HG02763 (cell line): ENCODE results near the gene TBX6.
"Not testable (repeated sequence)": the region's sequence is repeated elsewhere in the genome, so short reads cannot be mapped to it uniquely, and the experiment has no call there.

Experiments
- ATAC-seq: cut with Tn5 transposase; IDR thresholded peaks from one replicate; pipeline ENCODE4 v1.9.1; 2021; ENCODE audit warnings: mild to moderate bottlenecking, moderate library complexity; ENCODE audit not compliant: unreplicated experiment

The TBX6 gene

GRCh38 chr16:30066761-30067583 lies 24.8 kb downstream of the TBX6 start:
- ATAC-seq = no peak

DNA sequence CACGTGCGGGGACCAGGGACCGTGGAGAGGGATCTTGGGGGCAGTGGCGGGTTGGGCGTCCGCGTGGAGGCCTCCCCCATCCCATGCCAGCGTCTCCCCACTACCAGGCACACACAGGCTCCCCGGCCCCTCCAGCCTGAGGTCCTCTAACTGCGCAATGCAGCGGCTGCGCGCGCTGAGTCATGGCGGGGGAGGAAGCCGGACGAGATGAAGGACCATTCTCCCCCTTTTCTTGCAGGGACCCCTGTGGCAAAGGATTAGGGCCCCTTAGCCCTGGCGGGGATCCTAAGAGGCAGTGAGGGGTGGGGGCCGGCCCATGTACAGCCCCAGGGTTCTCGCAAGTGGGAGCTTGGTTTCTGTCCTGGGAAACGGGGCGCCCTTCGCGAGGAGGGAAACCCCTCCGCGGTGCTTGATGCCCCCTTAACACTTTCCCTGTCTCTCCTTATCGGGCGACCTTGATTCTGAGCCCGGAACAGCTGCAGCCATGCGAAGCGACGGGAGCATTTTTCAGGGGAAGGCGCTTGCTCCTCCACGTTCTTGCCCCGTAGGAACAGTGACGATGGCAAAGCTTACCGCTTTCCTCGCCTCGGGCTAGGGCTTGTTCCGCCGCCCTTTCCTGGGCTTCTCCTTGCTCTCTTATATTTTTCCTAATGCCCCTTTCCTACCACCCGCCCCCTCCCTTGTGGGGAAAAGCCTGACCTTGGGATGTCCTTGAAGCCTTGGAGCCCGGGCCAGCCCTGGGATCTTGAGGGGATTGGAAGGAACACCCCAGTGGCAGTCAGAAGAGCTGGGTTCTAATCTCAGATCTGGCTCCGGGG lies 25.6 kb downstream of the TBX6 start:
- no peak for ATAC-seq

- peak; percentile 76 for ATAC-seq
Measured at GRCh38 chr16:30065102-30065942, 26.4 kb downstream of the TBX6 start, which contains the start of gene ALDOA. Gene ALDOA (plus strand): TSS chr16:30065760. CDS start chr16:30066898, 1,138 bp downstream.

- ATAC-seq = no peak
Measured at GRCh38 chr16:30064729-30065101, 27.0 kb downstream of the TBX6 start.

DNA sequence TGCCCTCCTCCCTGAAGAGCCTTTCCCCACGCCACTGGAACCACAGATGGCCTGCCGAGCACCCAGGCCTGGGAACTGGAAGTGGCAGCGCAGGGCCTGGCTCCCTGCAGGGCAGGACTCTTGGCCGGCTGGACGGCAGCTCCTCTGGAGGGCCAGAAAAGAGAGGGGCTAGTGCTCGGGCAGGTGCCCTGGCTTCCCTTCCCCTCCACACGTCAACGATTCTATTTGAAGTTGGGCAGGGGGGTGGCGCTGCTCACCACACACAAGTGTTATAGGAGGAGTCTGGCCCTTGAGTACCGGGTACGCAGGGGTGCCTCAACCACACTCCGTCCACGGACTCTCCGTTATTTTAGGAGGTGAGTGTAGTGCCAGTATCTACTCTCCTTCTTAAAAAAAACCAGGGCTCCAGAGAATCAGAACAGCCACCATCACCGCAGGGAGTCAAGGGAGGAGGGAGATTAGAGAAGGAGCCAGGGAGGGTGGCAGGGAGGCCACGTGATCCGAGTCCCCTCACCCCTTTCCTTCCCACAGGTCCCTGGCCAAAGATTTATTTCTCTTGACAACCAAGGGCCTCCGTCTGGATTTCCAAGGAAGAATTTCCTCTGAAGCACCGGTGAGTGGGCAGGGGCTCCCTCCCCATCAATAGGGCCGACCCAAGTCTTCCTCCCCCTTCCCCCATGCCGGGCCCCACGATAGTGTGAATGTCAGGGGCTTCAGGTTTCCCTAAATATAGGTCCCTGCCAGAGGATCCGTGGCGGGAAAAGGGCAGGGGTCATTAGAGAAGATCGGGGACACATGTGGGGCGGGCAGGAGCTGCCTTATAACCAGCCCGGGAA lies 27.6 kb downstream of the TBX6 start:
- no peak for ATAC-seq

- ATAC-seq = no peak
Measured at GRCh38 chr16:30063278-30063892, 28.3 kb downstream of the TBX6 start.

GRCh38 chr16:30060836-30061554 lies 30.7 kb downstream of the TBX6 start:
- no peak for ATAC-seq

GRCh38 chr16:30060346-30060745 lies 31.4 kb downstream of the TBX6 start:
- ATAC-seq = no peak

DNA sequence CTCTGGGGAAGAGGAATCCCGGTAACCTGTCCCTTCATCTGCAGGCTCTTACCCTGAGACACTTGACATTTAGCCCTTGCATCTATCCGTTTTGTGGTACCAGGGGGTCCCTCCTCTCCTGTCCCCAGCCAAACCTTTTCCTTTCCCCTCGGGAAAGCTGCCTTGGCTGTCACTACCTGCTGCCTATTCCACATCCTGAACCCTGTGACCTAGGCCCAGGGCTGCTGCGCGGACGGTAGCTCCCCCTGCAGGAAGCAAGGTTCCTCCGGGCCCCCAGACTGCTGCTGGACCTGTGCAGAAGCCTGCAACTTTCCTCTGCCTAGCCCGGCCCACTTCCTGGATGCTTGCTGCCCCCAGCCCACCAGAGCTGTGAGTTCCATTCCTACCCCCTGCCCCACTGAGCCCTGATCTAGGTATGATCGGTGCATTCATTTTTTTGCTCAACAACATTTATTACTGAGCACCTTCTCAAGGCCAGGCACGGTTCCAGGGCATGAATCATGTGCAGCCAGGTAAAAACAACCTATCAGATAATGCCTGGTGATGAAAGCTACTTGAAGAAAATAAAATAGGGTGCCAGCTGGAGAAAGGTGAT lies 36.7 kb downstream of the TBX6 start:
- ATAC-seq = no peak

DNA sequence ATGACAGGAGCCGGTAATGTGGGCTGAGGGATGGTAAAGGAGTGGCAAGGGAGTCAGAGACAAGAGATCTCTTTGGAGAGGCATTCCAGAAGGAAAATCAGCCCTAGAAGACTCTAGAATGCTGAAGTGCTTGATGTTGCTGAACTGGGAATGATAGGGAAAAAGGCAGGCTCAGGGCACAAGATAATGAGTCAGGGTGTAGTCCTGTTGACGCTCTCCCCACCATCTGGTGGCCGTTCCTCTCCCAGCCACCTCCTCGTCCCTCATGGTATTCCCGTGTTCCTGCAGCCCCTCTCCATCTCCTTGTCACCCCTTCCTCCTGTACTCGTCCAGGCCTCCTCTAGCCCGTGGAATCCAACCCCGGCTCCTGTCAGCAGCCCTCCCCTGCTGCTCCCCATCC lies 37.3 kb downstream of the TBX6 start:
- ATAC-seq = no peak

DNA sequence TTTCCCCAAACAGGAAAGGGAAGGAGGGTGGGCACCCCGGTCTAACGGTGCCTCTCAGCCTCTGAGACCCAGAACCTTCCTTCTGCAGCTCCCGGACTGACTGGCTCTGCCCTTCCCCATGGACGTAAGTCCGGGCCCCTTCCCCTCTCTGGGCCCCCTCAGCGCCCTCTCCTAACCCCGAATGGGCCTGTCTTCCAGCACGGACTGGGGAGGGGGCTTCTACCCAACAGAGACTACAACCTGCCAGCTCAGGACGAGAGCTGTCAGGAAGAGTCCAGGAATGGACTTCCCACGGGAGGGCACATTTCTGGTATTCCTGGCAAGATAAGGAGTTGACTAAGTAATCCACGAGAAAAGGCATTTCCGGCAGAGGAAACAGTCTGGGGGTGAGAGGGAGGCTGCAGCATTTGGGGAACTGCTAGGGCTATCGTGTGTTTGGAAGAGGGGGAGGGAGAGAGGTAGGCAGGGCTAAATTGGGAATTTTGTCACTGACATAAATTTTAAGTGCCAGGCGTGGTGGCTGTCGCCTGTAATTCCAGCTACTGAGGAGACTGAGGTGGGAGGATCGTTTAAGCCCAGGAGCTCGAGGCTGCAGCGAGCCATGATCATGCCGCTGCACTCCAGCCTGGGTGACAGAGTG lies 38.2 kb downstream of the TBX6 start:
- ATAC-seq = no peak

GRCh38 chr16:30052671-30053372 lies 38.9 kb downstream of the TBX6 start:
- ATAC-seq = no peak

DNA sequence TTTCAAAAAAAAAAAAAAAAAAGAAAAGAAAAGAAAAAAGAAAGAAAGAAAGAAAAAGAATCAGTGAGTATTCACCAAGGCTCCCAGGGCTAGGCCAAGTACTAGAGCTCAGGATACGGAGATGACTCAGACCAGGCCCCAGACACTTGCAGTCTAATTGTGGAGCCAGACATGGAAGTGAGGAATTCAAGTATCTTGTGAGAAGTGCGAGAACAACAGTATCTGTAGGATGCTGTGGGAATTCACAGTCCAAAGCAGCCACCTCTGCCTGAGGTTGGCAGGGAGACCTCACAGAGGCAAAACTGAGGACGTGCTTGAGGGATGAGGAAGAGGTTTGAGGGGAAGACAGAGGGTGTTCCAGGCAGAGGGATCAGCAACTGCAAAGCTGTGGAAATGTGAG lies 40.2 kb downstream of the TBX6 start:
- no peak for ATAC-seq

DNA sequence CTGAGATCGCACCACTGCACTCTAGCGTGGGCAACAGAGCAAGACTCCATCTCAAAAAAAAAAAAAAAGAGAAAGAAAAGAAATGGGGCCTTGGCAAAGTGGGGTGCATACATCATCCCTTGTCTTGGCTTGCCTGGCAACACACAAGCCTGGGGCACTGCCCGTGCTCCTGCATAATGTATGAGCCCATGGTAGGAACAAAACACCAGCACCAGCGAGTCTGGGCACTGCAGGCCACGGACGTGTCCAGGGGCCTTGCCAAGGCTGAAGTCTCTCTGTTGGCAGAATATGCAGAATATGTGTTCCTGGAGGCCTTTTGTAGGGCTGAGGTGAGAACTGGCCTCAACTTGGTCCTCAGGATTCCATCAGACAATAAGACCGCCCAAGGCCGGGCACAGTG lies 41.9 kb downstream of the TBX6 start:
- ATAC-seq = no peak

DNA sequence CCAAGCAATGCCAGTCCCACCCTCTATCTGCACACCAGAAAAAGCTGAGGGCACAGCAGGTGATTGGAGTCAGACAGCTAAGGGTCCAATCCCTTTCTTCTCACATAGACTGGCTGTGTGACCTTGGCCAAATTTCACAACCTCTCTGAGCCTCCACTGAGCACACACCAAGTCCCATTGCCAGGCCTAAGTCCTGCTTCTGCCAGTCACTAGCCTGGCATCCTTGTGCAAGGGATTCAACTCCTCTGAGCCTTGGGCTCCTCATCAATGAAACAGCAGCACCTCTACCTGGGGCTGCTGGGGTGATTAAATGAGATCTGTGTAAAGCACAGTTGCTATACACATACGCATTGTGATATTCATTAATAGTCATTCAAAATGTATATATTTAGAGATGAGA lies 45.1 kb downstream of the TBX6 start:
- no peak for ATAC-seq

GRCh38 chr16:30046178-30046577 lies 45.5 kb downstream of the TBX6 start:
- ATAC-seq = no peak

DNA sequence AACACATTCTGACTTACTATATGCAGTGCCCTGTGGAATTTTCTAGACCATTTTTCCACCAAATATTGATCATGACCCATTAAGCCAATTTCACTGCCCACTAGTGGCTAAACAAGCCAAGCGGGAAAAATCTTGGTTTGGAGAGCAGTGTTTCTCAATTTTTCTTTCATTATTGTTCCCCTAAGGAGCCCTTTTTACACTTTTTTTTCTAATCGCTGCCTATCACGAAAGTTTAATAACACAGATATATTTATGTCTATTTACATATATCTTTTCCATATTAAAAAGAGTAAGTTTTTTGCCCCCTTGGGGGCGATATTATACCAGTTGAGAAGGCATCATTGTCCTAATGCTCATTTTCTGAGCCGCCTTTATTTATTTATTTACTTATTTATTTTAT lies 49.9 kb downstream of the TBX6 start:
- ATAC-seq = no peak

GRCh38 chr16:30040690-30041089 lies 51.0 kb downstream of the TBX6 start:
- not testable (repeated sequence) for ATAC-seq
